HG03095 (cell line): ENCODE data around the gene MYT1.

Experiments used
- ATAC-seq: cut with Tn5 transposase; IDR thresholded peaks from one replicate; pipeline ENCODE4 v1.9.1; 2021; ENCODE audit warnings: moderate library complexity; ENCODE audit not compliant: unreplicated experiment

Gene MYT1

DNA sequence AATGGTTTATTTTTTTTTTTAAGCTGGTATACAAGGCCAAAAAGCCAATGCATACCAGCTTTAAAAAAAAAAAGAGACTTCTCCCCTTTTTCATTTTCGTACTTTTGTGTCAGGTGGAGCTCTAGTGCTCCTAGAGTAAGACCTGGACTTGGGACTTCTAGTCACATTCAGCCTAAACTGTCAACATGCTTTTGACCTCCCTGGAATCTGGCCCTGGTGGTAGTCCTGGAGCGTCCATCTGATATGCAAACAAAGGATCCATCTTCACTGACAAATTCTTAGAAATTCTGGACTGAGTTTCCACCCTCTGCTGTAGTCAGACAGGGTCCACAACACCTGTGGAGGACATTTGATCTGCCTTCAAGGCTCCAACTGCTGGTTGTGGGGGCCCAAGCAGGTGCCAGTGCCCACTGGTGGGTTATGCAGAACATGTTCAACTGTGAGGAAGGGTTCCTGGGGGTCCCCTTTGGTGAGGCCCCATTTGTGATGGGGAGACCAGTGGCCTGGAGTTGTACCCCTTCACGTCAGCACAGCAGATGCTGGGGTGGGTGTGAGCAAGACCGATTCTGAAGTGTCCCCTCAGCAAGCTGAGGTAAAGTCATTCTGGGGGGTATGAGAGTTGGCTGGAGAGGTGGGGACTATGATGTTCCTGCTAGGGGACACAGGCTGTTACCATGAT is 78.7 kb downstream of the MYT1 start:
- ATAC-seq = no peak

GRCh38 chr20:64244281-64244805 is 80.1 kb downstream of the MYT1 start:
- ATAC-seq = no peak

DNA sequence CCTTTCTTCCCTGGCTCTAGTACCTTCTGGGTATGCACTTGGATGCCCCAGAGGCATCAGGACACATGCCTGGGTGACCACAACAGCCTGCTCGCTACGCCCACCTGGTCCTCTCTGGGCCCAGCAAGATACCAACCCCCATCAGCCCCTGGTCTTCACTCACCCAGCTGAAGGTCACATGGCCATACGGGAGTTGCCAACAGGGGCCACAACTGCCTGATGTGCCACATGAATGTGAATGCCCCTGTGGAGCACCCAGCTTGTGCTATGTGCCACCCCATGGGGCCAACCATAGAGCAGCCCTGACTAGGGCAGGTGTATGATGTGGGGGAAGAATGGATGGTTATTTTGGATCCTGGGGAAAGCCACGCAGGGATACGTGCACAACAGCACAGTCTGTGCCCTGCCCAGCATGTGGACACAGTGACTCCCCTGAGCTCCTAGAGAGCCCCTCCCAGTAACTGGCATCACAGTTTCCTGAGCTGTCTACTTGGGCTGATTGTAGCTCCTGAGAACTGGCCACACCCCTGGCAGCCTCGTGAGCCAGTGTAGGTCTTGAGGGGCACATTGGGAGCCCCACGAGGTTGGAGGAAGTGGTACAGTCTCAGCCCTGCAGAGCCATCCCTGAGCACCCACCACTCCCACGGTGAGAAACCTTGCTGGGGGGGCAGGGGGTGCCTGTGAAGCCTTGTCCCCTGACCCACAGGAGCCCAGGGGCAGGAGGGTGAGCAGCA is 80.8 kb downstream of the MYT1 start:
- no peak for ATAC-seq

GRCh38 chr20:64245746-64246595 is 81.7 kb downstream of the MYT1 start:
- no peak for ATAC-seq

- no peak for ATAC-seq
Observed at GRCh38 chr20:64246616-64247306, 82.5 kb downstream of the MYT1 start.

DNA sequence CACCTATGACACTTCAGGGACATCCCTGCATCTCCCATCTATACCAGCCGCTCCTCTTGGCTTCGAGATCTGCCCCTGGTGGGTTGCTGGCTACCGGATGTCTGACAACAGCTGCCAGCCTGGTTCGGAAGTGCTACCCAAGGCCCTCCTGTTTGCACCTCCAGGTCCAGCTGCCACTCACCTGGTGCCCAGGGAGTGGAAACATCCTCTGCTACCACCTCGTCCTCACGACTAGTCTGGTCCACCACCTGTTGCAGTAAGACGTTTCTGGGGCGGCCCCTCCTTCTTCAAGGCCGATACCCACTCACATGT is 83.0 kb downstream of the MYT1 start:
- ATAC-seq = no peak

- no peak for ATAC-seq
Observed at GRCh38 chr20:64247970-64248841, 84.0 kb downstream of the MYT1 start.

DNA sequence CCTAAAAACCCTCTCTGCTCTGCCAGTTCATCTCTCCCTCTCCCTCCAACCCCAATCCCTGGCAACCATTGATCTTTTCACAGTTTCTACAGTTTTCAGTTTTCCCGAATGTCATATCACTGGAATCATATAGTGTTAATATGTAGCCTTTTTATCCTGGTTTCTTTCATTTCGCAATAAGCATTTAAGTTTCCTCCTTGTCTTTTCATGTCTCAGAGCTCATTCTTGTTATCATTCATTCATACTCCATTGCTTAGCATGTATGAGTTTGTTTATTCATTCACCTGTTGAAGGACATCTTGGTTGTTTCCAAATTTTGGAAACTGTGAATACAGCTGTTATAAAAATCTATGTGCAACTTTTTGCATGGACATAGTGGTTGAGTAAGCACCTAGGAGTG is 85.8 kb downstream of the MYT1 start:
- no peak for ATAC-seq

GRCh38 chr20:64253000-64253383 is 88.7 kb downstream of the MYT1 start:
- ATAC-seq = no peak

- no peak for ATAC-seq
Observed at GRCh38 chr20:64253443-64253842, 89.2 kb downstream of the MYT1 start.

GRCh38 chr20:64254156-64254555 is 89.9 kb downstream of the MYT1 start:
- no peak for ATAC-seq

- ATAC-seq = no peak
Observed at GRCh38 chr20:64254571-64255360, 90.5 kb downstream of the MYT1 start.

- peak; percentile 58 for ATAC-seq
Observed at GRCh38 chr20:64255361-64256281, 91.4 kb downstream of the MYT1 start, which contains the start of gene PCMTD2. TSS of gene PCMTD2 (plus strand) at chr20:64255748. CDS start at chr20:64259966, 4,218 bp downstream.

- ATAC-seq = no peak
Observed at GRCh38 chr20:64256282-64256935, 92.2 kb downstream of the MYT1 start.

GRCh38 chr20:64257107-64257757 is 93.0 kb downstream of the MYT1 start:
- ATAC-seq = no peak

DNA sequence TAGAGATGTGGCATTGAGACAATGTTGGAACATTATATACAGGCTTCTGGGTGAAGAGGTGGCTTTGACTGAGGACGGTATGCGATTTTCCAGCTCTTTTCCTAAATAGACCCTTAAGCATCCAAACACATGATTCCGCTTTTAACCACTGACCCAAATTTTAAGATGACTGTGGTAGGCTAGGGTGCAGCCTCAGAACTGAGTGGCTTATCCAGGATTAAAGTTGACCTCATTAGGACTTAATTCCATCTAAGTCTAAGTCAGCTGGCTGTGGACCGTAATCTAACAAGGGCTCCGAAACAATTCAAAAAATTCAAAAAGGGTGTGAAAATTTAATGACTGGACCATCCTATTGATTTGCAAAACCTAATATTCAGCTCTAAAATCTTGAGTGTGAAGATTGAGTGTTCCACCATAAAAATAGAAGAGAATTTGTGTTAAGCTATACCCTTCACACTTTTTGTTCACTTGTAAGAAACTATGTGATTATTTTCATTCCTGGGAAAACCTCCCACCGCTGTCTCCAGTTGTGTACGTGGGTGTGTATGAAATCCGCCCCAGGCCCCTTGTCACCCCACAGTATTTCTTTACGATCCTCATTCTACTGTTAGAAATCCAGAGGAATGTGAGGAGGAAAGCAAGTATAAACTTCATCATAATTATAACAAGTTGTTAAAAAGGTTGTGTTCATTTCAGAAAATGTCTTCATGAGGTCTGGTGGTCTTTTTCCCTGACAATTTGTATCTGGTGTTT is 94.0 kb downstream of the MYT1 start:
- no peak for ATAC-seq
